ENCODE measurements around the gene JARID2.

JARID2 gene

GRCh38 chr6:15427331-15428070 is 181.6 kb downstream of the JARID2 start:
- no peak for DNase-seq

DNA sequence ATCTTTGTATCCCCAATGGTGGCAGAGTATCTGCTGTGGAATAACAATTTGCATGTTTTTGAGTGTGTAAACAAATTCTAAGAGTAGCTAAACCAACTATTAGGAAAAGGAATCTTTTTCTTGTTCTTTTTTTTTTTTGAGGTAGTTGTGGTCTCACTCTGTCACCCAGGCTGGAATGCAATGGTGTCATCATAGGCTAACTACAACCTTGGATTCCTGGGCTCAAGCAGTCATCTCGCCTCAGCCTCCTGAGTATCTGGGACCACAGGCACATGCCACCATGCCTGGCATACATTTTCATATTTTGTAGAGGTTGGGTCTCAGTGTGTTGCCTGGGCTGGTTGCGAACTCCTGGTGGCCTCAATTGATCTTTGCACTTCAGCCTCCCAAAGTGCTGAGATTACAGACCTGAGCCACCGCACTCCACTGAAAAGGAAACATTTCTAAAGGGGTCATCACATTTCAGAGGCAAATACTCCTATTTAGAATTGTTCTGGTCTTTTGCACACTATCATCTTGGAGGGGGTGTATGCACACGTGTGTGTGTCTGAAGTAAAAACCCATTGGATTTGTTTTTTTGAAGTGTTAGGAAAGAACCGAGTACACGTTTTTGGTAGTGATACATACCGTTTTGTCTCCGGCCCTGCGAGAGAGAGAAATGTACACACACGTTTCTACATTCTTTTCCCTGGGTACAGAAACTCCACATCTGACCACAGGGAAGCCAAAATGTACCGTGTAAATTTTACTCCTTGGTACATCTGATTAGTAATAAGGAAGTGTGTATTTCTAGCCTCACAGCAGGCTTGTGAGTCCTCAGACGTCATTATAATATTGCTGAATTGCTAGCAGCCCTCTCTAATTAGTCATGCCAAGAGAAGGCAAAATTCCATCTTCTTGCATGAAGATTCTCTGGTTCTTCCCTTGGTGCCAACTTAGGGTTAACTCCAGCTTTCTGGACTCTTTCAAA is 183.6 kb downstream of the JARID2 start:
- DNase-seq: no peak

GRCh38 chr6:15430186-15430585 is 184.3 kb downstream of the JARID2 start:
- DNase-seq: no peak

DNA sequence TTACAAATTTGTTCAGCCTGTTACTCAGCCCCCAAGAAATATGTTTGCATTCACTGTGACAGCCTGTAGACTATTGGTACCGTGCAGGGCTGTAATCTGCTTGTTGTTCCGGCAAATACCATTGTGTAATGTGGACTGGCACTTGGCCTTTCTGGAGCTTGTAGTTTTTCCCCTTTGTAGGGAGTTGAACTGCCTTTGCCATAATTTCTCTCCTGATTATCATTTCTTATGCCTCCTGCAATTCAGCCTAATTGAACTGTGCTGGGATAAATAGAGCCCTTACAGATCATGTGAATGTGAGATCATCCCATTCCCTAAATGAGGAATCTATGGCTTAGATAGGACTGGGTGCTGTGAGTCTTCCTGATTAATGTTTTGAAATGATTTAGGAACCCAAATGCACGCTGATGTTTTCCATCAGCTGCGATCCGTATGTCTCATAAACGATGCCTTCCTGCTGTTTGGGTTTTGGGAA is 185.1 kb downstream of the JARID2 start:
- DNase-seq: no peak

DNA sequence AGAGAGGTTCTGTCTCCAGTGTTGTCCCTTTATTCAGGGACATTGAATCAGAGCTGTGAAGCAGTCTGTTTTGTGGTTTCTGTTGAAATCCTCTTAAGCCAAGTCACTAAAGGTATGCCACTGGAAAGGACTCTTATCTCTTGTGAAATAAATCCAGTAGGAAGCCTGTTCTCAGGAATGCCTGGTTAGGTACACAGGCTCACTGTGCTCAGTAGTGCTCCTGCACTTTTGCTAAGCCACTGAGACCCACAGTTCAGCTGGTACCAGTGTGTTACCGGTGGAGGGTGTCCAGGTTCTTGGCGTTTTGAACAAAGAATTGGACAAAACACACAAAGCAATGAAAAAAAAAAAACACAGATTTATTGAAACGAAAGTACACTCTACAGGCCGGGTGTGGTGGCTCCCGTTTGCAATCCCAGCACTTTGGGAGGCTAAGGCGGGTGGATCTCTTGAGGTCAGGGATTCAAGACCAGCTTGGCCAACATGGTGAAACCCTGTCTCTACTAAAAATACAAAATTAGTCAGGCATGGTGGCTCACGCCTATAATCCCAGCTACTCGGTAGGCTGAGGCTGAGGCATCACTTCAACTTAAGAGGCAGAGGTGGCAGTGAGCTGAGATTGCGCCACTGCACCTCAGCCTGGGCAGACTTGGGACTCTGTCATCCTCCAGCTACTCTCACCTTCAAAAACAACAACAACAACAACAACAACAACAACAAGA is 186.1 kb downstream of the JARID2 start:
- DNase-seq: no peak

GRCh38 chr6:15433511-15433861 is 187.6 kb downstream of the JARID2 start:
- no peak for DNase-seq

DNA sequence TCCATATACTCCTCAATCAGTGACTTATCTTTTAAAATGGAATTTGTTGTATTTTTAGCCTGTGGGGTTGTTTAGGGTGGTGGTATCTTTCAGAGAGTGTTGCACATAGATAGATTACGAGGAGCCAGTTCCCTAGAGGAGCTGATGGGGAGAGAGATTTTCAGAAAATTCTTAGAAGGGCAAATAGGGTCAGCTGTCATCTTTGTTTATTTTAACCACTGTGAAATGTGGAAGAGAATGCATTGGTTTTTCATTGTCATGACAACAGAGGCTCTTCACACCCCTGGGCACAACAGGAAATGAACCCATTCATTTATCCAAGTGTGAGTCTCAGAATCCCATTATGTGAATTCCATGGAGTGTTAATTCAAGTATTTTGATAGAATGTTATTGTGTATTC is 188.4 kb downstream of the JARID2 start:
- no peak for DNase-seq

DNA sequence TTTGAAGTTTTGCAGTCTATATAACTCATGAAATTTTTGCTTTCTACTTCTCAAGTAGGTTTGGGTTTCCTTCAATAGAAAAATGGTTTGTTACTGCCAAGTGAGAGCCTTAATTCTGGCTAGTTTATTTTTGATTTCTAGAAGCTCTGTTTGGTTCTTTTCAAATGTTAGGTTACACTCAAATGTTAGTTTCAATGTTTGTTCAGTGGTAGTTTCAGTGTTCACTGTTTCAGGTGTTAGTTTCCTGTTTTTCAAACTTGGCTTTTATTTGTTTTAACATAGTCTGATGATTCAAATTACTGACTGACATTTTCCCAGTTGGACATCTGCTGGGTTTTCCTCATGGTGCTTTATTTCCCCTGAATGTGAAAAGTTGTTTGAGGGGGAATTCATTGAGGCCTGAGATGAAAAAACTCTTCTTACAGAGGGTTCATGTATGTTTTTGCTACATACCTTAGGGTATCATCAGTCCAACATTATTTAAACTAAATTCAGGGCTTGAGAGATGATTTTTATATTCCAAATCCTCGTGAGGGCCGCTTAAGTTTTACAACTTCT is 189.0 kb downstream of the JARID2 start:
- no peak for DNase-seq

- DNase-seq: no peak
Measured at GRCh38 chr6:15435468-15435867, 189.6 kb downstream of the JARID2 start.

- no peak for DNase-seq
Measured at GRCh38 chr6:15436451-15436850, 190.6 kb downstream of the JARID2 start.

- DNase-seq: no peak
Measured at GRCh38 chr6:15437090-15437635, 191.3 kb downstream of the JARID2 start.

GRCh38 chr6:15439410-15440025 is 193.6 kb downstream of the JARID2 start:
- no peak for DNase-seq

GRCh38 chr6:15440040-15440439 is 194.2 kb downstream of the JARID2 start:
- DNase-seq: no peak

GRCh38 chr6:15441215-15441868 is 195.5 kb downstream of the JARID2 start:
- peak in 4 of 6 experiments; percentile 5 to 51 (median 20) for DNase-seq

DNA sequence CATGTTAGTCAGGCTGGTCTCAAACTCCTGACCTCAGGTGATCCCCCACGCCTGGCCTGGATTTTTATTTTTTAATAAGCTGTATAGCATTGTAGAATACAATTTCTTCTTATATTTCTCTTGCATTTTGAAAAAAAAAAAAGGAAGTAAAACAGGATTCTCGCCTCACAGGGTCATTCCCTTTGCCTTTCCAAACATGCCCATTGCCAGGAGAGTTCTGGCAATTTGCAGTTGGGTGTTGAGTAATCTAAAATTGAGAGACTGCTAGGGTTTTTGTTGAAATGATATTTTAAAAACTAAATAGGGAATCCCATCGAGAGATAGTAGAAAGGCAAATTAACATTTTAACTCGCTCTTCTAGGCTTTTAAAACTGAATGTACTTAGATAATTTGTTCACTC is 196.1 kb downstream of the JARID2 start:
- DNase-seq: no peak

DNA sequence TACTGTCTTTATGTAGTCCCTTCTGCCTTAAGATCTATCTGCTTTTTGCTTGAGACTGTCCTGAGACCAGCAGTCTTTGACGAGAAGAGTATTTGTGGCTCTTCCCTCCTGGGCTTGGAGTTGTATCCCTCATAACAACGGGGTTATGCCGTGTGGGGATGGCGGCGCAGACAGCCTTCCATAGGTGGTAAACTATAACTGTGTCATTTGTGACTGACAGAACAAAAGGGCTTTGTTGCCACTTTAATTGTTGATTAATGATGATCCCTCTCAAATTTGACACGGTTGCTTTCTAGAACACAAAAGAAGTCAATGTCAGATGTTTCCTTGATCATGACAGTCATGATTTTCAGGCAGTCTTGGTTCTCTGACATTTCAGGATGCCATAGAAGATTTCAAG is 196.6 kb downstream of the JARID2 start:
- no peak for DNase-seq

- no peak for DNase-seq
Measured at GRCh38 chr6:15443119-15443830, 197.4 kb downstream of the JARID2 start.

- no peak for DNase-seq
Measured at GRCh38 chr6:15444081-15444731, 198.3 kb downstream of the JARID2 start.

- DNase-seq: peak in 1 of 6 experiments; percentile 4
Measured at GRCh38 chr6:15444881-15445280, 199.0 kb downstream of the JARID2 start.

DNA sequence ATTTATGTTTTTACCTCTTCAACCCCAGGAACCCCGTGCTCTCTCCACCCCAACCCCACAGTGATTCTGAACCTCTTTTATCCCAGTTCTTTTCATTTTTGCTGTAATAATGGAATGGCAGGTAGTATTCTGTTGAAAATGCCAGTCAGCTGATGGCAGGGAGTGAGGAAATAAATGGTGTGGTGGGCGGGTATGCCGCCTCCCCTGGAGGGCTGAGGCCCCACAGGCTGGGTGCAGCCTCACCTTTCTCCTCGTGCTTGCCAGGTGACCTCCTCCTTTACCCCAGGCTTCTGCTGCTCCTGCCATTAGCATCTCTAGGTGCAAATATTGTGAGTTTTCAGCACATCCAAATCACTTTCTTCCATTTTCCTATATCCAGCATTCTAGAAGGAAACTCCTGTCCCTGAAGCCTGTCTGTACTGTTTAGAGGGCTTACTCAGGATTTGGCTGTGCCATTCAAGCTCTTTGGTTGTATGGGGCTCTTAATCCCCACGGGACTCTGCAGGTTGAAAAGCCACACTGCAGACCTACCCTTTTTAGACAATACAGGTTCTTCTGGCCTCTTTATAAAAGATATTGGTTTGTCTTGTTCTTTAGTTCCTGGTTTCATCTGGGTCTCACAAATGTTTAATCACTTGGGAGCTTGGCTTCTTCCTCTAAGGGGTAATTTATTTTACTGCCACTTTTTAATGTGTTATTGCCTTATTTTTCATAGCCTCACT is 201.8 kb downstream of the JARID2 start:
- DNase-seq: no peak
